Adrenal gland (tissue), 5 donors: ENCODE data around the gene GPATCH4.

Source experiments
- POLR2A ChIP-seq, 2 donors: fragments of 450-650 bp; IDR thresholded peaks; one replicate each; pipeline ENCODE4 v1.6.1; 2017; ENCODE audit warnings: antibody characterized with exemption in 2 of 2, mild to moderate bottlenecking in 2 of 2, moderate library complexity in 1 of 2
- TF ChIP-seq, protein P1 (sequence below), 6 experiments: fragments of 450-650 bp in 4 of 6; fragments of 200-600 bp in 2 of 6; sonication (generic) in 1 of 6; IDR thresholded peaks; 1 replicate in 5 of 6; 2 replicates in 1 of 6; pipeline versions ENCODE4 v1.5.1 to v1.8.0; 2016 to 2021; ENCODE audit warnings: antibody characterized with exemption in 6 of 6, mild to moderate bottlenecking in 2 of 6, moderate library complexity in 1 of 6
- donor health status: DM: no; HTN: no; CAD: no.

GRCh38 chr1:156647351-156647750, 46.1 kb upstream of the GPATCH4 start:
- TF ChIP-seq, protein P1, sequence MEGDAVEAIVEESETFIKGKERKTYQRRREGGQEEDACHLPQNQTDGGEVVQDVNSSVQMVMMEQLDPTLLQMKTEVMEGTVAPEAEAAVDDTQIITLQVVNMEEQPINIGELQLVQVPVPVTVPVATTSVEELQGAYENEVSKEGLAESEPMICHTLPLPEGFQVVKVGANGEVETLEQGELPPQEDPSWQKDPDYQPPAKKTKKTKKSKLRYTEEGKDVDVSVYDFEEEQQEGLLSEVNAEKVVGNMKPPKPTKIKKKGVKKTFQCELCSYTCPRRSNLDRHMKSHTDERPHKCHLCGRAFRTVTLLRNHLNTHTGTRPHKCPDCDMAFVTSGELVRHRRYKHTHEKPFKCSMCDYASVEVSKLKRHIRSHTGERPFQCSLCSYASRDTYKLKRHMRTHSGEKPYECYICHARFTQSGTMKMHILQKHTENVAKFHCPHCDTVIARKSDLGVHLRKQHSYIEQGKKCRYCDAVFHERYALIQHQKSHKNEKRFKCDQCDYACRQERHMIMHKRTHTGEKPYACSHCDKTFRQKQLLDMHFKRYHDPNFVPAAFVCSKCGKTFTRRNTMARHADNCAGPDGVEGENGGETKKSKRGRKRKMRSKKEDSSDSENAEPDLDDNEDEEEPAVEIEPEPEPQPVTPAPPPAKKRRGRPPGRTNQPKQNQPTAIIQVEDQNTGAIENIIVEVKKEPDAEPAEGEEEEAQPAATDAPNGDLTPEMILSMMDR (IDR thresholded peaks at IDR 0.05) = no peak
- no peak for TF ChIP-seq POLR2A (IDR thresholded peaks at IDR 0.05)
